Activated CD4-positive, alpha-beta memory T cell treated with anti-CD3 and anti-CD28 coated beads, Interleukin-2, amount 10 ng/mL, durations not matched to agents 7 days and 5 days (primary cell): ENCODE measurements around the gene MSN. TPM values are rescaled to one million over a fixed set of nuclear protein-coding genes. Genes with fewer than 3 reads are reported as not detected.
"Not testable (repeated sequence)": the region's sequence is repeated elsewhere in the genome, so short reads cannot be mapped to it uniquely, and the experiment has no call there.

Experiments
- CTCF ChIA-PET: fragments of 350-600 bp; sonication (Branson Sonifier 250); formaldehyde crosslinking; loops from one replicate; lab custom pipeline; 2021; ENCODE audit warnings: antibody characterized with exemption, inconsistent platforms; lab: Charles Lee
- POLR2A ChIA-PET: fragments of 350-600 bp; sonication (Branson Sonifier 250); formaldehyde crosslinking; loops from one replicate; lab custom pipeline; 2021; ENCODE audit warnings: antibody characterized with exemption; lab: Charles Lee
- DNase-seq: peaks from one replicate; pipeline ENCODE4 v3.0.0-alpha.2; 2020
- H3K27ac Mint-ChIP-seq: one replicate; pipeline ENCODE4 v1.8.0; 2021; ENCODE audit warnings: mild to moderate bottlenecking, mixed read lengths
- H3K27me3 Mint-ChIP-seq: one replicate; pipeline ENCODE4 v1.8.0; 2021; ENCODE audit warnings: mixed read lengths
- H3K36me3 Mint-ChIP-seq: one replicate; pipeline ENCODE4 v1.8.0; 2021; ENCODE audit warnings: low read depth, mixed read lengths
- H3K4me1 Mint-ChIP-seq: one replicate; pipeline ENCODE4 v1.8.0; 2021; ENCODE audit warnings: mixed read lengths
- H3K4me3 Mint-ChIP-seq: one replicate; pipeline ENCODE4 v1.8.0; 2021; ENCODE audit warnings: mild to moderate bottlenecking, mixed read lengths
- H3K9me3 Mint-ChIP-seq: one replicate; pipeline ENCODE4 v1.8.0; 2021; ENCODE audit warnings: mixed read lengths
- total RNA-seq, 2 experiments: library from RNA; stranded (reverse); gene quantifications; one replicate each; pipeline ENCODE4 v1.2.3, GENCODE V29; 2021

The MSN gene
- total RNA-seq, 2 experiments from 2014 or later, result 632 to 637 TPM

GRCh38 chrX:65652098-65652497 is 15.4 kb upstream of the MSN start:
- Mint-ChIP-seq H3K36me3 (no peaks in the 10 kb centered on the region), H3K4me1 (peaks cover 12% of the 10 kb centered on the region), H3K27me3 (no peaks in the 10 kb centered on the region), H3K9me3 (no peaks in the 10 kb centered on the region), H3K4me3 (no peak overlapping the region), H3K27ac (no peak overlapping the region)
- ChIA-PET CTCF (no interaction called here), POLR2A (interaction anchor here (0.8 kb wide), 1 partner anchor 45 kb away, joined by 3 read pairs; no protein-coding TSS in a partner anchor)
- no peak for DNase-seq

- Mint-ChIP-seq H3K4me3 (peak overlapping the region; percentile 68), H3K27ac (peak overlapping the region; percentile 93), H3K4me1 (peaks cover 27% of the 10 kb centered on the region)
- POLR2A ChIA-PET, result interaction anchor here (1.2 to 4.0 kb wide), 4 partner anchors 11 to 61 kb away, joined by 3 to 21 read pairs (median 7); partner anchors contain the start of gene MSN
- H3K27me3 Mint-ChIP-seq, DNase-seq, H3K9me3 Mint-ChIP-seq, CTCF ChIA-PET, H3K36me3 Mint-ChIP-seq: not testable (repeated sequence)
Observed at GRCh38 chrX:65657009-65657441, 10.4 kb upstream of the MSN start.

GRCh38 chrX:65657659-65658058 is 9.8 kb upstream of the MSN start:
- ChIA-PET POLR2A (interaction anchor here (1.2 to 4.0 kb wide), 4 partner anchors 10 to 62 kb away, joined by 3 to 21 read pairs (median 7); partner anchors contain the start of gene MSN), CTCF (interaction anchor here (0.7 kb wide), 1 partner anchor 63 kb away, joined by 3 read pairs; no protein-coding TSS in a partner anchor)
- peaks cover 6% of the 10 kb centered on the region for H3K9me3 Mint-ChIP-seq
- no peak overlapping the region for H3K27ac Mint-ChIP-seq
- DNase-seq, result no peak
- no peaks in the 10 kb centered on the region for H3K27me3 Mint-ChIP-seq
- no peak overlapping the region for H3K4me3 Mint-ChIP-seq
- H3K4me1 Mint-ChIP-seq, result peaks cover 33% of the 10 kb centered on the region
- no peaks in the 10 kb centered on the region for H3K36me3 Mint-ChIP-seq

- CTCF ChIA-PET, result interaction anchor here (0.7 kb wide), 1 partner anchor 63 kb away, joined by 3 read pairs; no protein-coding TSS in a partner anchor
- Mint-ChIP-seq H3K27ac (no peak overlapping the region), H3K4me3 (no peak overlapping the region), H3K9me3 (peaks cover 6% of the 10 kb centered on the region), H3K4me1 (peaks cover 36% of the 10 kb centered on the region), H3K27me3 (no peaks in the 10 kb centered on the region), H3K36me3 (peaks cover 1% of the 10 kb centered on the region)
- POLR2A ChIA-PET, result interaction anchor here (0.8 to 4.0 kb wide), 3 partner anchors 9 to 62 kb away, joined by 3 to 21 read pairs (median 7); partner anchors contain the start of gene MSN
- DNase-seq, result no peak
Observed at GRCh38 chrX:65658229-65658628, 9.2 kb upstream of the MSN start.

GRCh38 chrX:65667157-65667502 is 324 bp upstream of the MSN start:
- Mint-ChIP-seq H3K4me3 (peak overlapping the region; percentile 68), H3K27ac (peak overlapping the region; percentile 77), H3K9me3 (peaks cover 3% of the 10 kb centered on the region), H3K36me3 (peaks cover 44% of the 10 kb centered on the region), H3K4me1 (peaks cover 38% of the 10 kb centered on the region), H3K27me3 (no peaks in the 10 kb centered on the region)
- no peak for DNase-seq
- ChIA-PET CTCF (interaction anchor here (0.9 to 1.0 kb wide), 2 partner anchors 71 to 253 kb away, joined by 3 to 4 read pairs; no protein-coding TSS in a partner anchor), POLR2A (interaction anchor here (0.7 to 5.0 kb wide), 11 partner anchors 10 to 79 kb away, joined by 3 to 50 read pairs (median 4); no protein-coding TSS in a partner anchor)

- no peaks in the 10 kb centered on the region for H3K9me3 Mint-ChIP-seq
- CTCF ChIA-PET, result interaction anchor here (0.9 to 1.3 kb wide), 3 partner anchors 28 to 72 kb away, joined by 3 to 6 read pairs (median 3); no protein-coding TSS in a partner anchor
- peaks cover 38% of the 10 kb centered on the region for H3K4me1 Mint-ChIP-seq
- POLR2A ChIA-PET, result interaction anchor here (0.8 to 5.0 kb wide), 19 partner anchors 9 to 349 kb away, joined by 3 to 50 read pairs (median 5); partner anchors contain the start of gene LAS1L
- no peaks in the 10 kb centered on the region for H3K27me3 Mint-ChIP-seq
- peak overlapping the region; percentile 89 for H3K27ac Mint-ChIP-seq
- peak overlapping the region; percentile 91 for H3K4me3 Mint-ChIP-seq
- DNase-seq, result peak; percentile 75
- H3K36me3 Mint-ChIP-seq, result peaks cover 54% of the 10 kb centered on the region
Observed at GRCh38 chrX:65668377-65669310, 1.2 kb downstream of the MSN start.

- Mint-ChIP-seq H3K36me3 (peaks cover 78% of the 10 kb centered on the region), H3K27ac (peak overlapping the region; percentile 80), H3K9me3 (no peaks in the 10 kb centered on the region), H3K4me3 (peak overlapping the region; percentile 91), H3K27me3 (no peaks in the 10 kb centered on the region), H3K4me1 (peaks cover 55% of the 10 kb centered on the region)
- no peak for DNase-seq
- ChIA-PET CTCF (interaction anchor here (1.1 to 1.5 kb wide), 2 partner anchors 26 to 74 kb away, joined by 3 read pairs; no protein-coding TSS in a partner anchor), POLR2A (interaction anchor here (1.0 to 6.2 kb wide), 6 partner anchors 8 to 74 kb away, joined by 3 to 69 read pairs (median 18); no protein-coding TSS in a partner anchor)
Observed at GRCh38 chrX:65671286-65671685, 3.8 kb downstream of the MSN start.

- no peaks in the 10 kb centered on the region for H3K27me3 Mint-ChIP-seq
- no peaks in the 10 kb centered on the region for H3K9me3 Mint-ChIP-seq
- H3K36me3 Mint-ChIP-seq, result peaks cover 83% of the 10 kb centered on the region
- no peak for DNase-seq
- peak overlapping the region; percentile 91 for H3K4me3 Mint-ChIP-seq
- CTCF ChIA-PET, result interaction anchor here (0.8 to 1.8 kb wide), 2 partner anchors 73 to 76 kb away, joined by 4 read pairs; no protein-coding TSS in a partner anchor
- POLR2A ChIA-PET, result interaction anchor here (1.1 to 6.2 kb wide), 6 partner anchors 9 to 74 kb away, joined by 3 to 69 read pairs (median 14); no protein-coding TSS in a partner anchor
- peaks cover 55% of the 10 kb centered on the region for H3K4me1 Mint-ChIP-seq
- peak overlapping the region; percentile 80 for H3K27ac Mint-ChIP-seq
Observed at GRCh38 chrX:65671966-65672365, 4.5 kb downstream of the MSN start.

- Mint-ChIP-seq H3K36me3 (peaks cover 87% of the 10 kb centered on the region), H3K27ac (peak overlapping the region; percentile 83), H3K27me3 (no peaks in the 10 kb centered on the region), H3K4me3 (peak overlapping the region; percentile 91), H3K4me1 (peaks cover 68% of the 10 kb centered on the region), H3K9me3 (no peaks in the 10 kb centered on the region)
- CTCF ChIA-PET, result interaction anchor here (1.3 to 2.3 kb wide), 6 partner anchors 13 to 77 kb away, joined by 4 to 11 read pairs (median 6); no protein-coding TSS in a partner anchor
- DNase-seq, result no peak
- POLR2A ChIA-PET, result interaction anchor here (0.8 to 6.2 kb wide), 9 partner anchors 14 to 252 kb away, joined by 3 to 69 read pairs (median 5); no protein-coding TSS in a partner anchor
Observed at GRCh38 chrX:65673857-65674203, 6.4 kb downstream of the MSN start.

- Mint-ChIP-seq H3K9me3 (no peaks in the 10 kb centered on the region), H3K27me3 (no peaks in the 10 kb centered on the region), H3K27ac (peak overlapping the region; percentile 83), H3K4me3 (peak overlapping the region; percentile 91), H3K4me1 (peaks cover 73% of the 10 kb centered on the region), H3K36me3 (peaks cover 87% of the 10 kb centered on the region)
- POLR2A ChIA-PET, result interaction anchor here (0.8 to 6.2 kb wide), 10 partner anchors 15 to 252 kb away, joined by 3 to 69 read pairs (median 5); no protein-coding TSS in a partner anchor
- peak; percentile 34 for DNase-seq
- CTCF ChIA-PET, result interaction anchor here (0.9 to 2.3 kb wide), 6 partner anchors 13 to 78 kb away, joined by 3 to 11 read pairs (median 6); no protein-coding TSS in a partner anchor
Observed at GRCh38 chrX:65674204-65674893, 6.9 kb downstream of the MSN start.

- Mint-ChIP-seq H3K9me3 (no peaks in the 10 kb centered on the region), H3K27ac (no peak overlapping the region), H3K27me3 (no peaks in the 10 kb centered on the region), H3K4me3 (no peak overlapping the region), H3K4me1 (peaks cover 84% of the 10 kb centered on the region), H3K36me3 (peaks cover 70% of the 10 kb centered on the region)
- CTCF ChIA-PET, result no interaction called here
- POLR2A ChIA-PET, result interaction anchor here (2.2 kb wide), 1 partner anchor 44 kb away, joined by 5 read pairs; no protein-coding TSS in a partner anchor
- DNase-seq, result no peak
Observed at GRCh38 chrX:65677954-65678469, 10.6 kb downstream of the MSN start.
